NCI-H345 treated with DMSO at 0.1 percent for 48 hours (cell line): ENCODE results near the gene ARID1B.

Source experiments
- DNase-seq: peaks from one replicate; lab custom pipeline; 2025; ENCODE audit not compliant: unreplicated experiment; lab: John Stamatoyannopoulos, UW

ARID1B gene

DNA sequence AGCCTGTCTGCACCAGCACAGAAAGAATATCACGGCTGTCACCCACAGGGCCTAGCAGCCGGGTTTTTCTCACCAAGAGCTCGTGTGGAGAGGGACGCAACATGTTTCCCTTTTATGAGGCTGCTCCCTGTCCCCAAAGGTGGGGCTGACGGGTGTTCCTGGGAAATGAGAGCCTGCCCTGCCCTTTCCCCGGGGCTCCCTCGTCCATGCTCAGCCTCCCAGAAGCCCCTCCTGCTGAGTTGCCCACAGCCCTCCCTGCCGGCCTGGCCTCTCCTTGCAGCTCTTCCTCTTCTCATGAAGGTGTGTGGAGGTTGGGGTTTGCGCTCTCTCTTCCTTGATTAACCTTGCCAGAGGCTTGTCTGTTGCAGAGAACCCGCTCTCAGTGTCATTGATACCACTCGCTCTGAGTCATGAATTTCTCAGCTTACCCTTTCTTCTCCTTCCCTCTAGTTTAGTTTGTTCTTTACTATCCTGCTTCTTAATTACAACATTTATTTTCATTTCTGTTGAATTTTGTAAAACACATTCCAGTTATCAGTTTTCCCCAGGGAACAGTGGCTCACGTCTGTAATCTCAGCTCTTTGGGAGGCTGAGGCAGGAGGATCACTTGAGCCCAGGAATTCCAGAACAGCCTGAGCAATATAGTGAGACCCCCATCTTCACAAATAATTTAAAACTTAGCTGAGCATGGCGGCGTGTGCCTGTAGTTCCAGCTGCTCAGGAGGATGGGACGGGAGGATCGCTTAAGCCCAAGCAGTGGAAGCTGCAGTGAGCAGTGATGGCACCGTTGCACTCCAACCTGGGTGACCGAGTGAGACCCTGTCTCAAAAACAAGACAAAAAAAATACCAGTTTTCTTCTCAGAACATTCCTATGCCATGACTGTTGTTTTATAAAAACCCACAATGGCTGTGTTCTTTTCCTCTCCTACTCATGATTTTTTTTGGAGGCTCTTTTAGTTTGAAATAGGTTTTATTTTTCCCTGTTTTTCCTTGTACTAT lies 442.3 kb downstream of the ARID1B start:
- DNase-seq: no peak

DNA sequence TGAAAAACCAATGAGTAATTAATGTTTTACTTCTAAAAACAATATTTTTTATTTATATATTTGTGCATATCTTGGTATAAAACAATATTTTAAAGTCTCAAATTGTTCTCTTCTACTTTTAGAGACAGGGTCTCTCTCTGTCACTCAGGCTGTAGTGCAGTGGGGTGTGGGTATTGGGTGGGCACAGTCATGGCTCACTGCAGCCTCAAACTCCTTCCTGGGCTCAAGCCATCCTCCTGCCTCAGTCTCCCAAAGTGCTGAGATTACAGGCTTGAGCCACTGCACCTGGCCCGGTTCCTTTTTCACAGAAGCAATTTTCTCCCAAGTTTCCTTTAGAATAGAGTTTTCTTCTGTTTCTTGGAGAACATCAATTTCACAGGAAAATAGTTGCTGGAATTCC lies 443.3 kb downstream of the ARID1B start:
- no peak for DNase-seq

DNA sequence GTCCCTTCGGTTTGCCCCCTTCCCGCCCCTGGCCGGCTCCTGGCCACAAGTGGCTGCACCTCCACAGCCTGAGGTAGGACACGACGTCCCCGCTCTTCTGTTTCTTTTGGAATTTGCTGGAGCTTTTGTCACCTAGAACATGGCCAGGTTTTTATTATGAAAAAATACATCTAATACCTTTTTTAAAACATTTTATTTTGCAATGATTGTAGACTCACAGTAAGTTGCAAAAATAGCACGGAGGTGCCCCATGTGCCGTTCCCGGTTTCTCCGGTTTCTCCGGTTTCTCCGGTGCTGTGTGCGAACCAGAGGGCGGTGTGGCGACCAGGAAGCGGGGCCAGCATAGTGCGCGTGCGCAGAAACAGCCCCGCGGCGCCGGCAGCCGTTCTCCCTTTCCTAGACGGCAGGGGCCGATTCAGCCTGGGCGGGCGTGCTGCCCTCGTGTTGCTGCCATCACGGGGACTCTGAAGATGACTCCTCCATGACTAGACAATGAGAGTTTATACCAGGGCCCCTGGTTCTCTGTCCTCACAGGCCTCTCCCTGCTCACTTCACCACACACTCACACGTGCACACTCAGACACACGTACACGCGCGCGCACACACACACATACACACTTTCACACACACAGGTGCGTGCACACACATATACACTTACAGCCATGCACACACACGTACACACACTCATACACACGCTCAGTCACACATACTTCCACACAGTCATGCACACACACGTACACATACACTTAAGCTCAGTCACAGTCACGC lies 444.1 kb downstream of the ARID1B start:
- peak; percentile 71 for DNase-seq

DNA sequence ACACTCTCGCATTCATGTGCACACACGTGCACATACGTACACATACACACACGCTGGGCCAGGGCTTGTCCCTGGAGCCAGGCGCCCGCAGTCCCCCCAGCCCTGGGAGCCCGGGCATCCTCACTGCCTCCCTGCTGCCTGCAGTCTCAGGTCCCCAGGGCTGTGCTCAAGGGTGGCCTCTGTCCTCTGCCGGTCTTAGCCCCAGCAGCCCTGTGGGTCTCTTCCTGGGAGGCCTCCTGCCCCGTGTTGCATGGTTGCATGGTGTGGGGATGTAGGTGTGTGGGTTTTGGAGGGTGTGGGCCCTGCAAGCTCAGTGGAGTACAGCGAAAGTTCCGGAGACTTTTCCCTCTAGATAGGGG lies 444.6 kb downstream of the ARID1B start:
- no peak for DNase-seq

DNA sequence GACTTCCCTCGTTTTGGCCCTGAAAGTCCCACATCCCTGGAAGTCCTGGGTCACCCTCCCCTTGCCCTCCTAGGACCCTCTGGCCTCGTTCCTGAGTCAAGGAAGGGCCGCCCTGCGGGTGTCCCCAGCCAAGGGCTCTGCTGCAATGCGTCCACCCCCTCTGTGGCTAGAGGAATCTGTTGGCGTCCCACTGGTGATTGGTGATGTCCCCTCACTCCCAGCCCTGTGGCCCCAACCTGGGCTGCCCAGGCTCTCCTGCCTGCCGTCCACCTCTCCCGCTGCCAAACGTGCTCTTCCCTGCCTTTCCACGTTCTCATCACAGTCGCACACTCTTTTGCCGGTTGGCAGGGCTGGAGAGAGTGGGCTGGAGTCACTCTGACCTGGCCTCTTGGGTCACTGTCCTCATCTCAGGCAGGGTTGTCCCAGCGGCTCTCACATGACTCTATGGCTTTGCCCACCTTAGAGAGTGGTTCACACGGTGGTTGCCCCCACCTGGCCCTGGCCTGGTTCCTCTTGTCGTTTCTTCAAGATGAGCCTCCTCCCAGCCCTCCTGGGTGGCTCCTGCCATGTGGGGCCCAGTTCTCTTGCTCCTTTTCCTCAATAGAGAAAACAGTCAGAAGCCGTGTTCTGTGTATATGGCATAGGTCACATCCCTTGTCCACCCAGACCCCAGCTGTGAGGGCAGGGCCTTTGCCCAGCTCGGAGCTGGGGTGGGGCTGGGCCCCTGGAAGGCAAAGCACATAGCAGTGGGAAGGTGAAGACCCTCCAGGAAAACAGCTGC lies 445.2 kb downstream of the ARID1B start:
- DNase-seq: no peak

DNA sequence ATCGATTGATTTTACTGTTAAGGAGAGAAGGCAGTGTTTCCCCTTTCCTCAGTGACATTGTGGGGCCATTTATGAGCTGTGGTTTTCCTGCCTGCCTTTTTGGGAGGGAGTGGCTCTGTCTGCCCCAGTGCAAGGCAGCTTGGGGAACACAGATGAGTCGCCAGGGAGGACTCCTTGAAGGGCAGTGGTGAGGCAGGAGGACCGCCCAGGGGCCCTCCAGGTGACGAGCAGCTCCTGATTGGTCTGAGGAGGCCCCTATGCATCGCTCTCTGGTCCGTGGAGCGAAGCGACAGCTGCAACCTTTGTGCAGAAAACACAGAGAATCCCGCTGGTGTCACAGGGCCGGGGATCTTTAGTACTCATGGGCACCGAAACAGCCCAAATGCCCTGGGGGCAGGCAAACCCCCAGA lies 445.8 kb downstream of the ARID1B start:
- no peak for DNase-seq

DNA sequence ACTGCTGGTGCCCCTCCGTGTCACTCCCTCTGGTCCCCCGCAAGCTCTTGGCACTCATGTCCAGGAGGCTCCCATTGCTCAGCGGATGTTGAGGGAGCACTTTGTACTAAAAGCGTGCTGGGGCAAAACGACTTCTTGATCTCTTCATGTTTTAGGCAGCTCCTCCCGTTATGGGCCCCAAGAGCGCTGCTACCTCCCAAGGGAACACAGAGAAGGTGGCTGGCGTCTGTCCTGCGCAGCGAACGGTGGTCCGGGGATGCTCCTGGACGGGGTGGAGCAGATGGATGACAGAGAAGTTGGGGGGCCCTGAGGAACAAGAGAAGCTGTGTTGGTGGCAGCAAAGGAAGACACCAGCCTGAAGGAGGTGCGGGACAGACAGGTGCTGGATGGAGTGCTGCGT lies 446.3 kb downstream of the ARID1B start:
- DNase-seq: no peak

DNA sequence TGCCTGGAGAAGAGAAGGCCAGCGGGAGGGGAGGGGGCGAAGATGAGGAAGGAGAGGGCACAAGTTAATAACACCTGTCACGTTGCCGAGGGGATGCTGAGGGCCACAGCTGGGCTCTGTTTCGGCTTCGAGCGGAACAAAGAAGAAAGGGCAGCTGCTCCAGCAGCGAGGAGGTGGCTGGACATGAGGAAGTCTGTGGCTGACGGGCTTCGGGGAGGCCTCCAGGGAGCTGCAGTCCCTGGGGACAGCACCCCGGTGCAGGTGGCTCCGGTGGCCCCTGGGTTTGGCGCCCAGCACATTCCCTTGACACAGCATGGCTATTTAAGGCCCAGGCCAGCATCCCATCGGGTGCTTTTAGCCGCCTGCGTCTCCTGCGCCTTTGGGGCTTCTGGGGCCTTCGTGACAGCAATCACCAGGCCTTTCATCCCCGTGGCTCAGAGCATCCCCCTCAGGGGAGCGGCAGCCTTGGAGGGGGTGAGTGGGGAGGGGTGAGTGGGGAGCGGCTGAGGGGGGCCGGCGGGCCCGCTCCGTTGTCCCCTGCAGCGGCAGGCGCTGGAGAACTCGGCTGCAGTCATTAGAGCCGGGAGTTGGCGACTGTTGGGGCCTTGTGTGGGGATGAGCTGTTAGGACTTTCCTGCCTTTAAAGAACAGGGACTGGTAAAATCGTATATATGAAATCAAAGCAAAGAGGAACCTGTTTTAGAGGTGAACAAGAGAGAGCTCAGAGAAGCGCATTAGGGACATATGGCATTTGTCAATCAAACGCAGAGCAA lies 447.2 kb downstream of the ARID1B start:
- DNase-seq: no peak

DNA sequence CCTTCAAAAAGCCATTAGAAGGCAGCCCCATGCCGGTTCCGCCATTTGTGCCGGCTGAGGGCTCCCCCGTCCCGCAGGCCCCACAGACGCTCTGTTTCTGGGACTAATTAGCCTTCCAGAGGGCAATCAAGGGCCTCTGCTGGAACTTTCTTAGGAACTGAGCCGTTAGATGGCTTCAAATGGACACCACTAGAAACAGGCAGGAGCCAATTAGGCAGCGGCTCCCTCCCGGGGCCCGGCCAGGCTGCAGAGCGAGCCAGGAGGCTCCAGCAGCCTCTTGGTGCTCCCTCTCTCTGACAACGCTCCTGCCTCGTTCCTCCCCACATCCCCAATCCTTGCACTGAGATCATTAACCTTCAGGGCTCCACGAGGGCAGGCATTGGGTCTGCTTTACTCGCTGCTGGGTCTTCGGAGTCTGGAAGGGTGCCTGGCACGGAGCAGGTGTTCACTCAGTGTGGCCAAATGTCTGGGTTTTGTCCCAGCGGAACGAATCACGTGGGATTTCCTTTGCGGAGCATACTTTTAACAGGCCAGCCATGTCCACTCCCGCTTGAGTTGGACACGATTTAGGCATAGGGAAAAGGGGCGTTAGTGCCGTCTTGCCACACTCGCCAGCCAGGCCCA lies 447.9 kb downstream of the ARID1B start:
- DNase-seq: no peak

DNA sequence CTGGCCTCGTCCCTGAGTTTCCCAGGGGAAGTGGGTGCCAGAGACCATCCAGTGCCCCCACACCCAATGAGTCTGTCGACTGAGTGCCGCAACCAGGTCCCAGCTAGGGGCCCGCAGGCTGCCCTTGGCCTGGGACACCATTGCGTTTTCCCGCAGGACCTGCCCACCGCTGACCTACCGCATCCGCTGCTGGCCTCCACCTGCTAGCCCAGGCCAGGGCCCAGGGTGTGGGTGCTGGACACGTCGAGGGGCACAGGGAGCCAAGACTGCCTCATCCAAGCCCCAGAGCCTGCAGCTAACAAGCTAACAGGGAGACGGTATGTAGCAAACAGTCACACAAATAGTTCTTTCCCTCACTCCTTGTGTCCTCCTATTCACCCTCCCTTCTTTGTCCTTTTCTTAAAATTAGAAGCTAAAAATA lies 448.4 kb downstream of the ARID1B start:
- no peak for DNase-seq

DNA sequence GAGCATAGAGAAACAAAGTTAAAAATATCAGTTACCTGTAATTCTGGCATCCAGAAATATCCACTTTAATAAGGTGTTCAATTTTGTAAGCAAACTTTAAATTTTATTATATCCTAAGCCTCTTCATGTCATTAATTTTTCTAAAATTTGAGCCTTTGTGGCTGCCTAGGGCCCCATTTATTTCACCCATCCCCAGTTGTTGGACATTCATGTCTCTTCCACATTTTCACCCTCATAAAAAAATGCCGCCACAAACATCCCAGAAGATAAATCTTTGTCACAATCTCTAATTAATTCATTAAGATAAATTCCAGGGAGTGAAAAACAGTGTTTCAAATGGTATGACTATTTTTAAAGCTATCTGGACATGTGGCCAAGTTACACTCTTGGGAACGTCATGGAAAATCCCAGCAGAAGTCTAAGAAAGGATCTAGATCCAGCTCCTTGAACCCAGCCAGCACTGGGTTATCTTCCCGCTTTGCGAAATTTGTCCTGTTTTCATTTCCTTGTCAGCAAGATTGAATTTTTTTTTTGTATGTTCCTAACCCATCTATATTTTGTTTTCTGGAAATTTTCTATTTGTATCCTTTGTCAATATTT lies 448.9 kb downstream of the ARID1B start:
- DNase-seq: no peak

DNA sequence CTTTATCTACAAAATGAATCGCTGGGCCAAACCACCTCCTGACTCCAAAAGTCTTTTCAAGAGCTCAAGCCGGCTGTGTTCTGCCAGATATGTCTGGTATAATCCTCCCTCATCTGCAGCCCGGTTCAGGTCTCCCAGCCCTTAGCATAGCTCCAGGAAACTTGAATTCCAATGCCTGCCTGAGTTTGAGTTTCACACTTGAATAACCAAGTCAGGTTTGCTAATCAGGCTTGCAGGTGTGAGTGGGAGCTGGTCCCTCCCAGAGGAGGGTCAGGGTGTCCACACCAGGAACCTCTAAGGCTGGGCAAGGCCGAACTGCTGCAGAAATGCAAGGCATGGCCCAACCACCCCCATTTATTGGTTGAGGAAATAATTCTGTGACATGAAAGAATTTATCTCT lies 449.6 kb downstream of the ARID1B start:
- no peak for DNase-seq

DNA sequence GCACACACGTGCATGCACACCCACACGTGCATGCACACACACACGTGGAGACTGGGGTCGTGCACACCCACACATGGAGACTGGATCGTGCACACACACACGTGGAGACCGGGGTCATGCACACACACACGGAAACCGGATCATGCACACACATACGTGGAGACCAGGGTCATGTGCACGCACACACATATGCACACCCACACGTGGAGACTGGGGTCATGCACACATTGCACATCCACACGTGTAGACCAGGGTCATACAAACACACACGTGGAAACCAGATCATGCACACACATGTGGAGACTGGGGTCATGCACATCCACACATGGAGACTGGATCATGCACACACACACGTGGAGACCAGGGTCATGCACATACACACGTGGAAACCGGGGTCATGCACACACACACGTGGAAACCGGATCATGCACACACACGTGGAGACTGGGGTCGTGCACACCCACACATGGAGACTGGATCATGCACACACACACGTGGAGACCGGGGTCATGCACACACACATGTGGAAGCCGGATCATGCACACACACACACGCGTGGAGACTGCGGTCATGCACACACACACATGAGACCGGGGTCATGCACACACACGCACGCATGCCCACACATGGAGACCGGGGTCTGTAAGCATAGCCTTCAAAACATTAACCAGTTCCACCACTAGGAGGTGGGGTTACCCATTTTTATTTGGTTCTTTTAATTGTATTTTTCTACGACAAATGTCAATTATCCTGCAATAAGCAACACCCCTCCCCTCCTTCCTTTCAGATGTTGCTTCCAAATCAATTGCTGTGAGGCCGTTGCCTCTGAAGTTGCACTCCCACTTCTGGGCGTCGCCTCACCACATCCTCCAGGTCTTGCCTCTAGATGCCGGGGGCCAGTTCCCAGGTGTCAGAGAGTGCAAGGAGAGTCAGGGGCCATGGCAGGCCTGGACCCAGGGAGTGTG lies 450.3 kb downstream of the ARID1B start:
- no peak for DNase-seq

DNA sequence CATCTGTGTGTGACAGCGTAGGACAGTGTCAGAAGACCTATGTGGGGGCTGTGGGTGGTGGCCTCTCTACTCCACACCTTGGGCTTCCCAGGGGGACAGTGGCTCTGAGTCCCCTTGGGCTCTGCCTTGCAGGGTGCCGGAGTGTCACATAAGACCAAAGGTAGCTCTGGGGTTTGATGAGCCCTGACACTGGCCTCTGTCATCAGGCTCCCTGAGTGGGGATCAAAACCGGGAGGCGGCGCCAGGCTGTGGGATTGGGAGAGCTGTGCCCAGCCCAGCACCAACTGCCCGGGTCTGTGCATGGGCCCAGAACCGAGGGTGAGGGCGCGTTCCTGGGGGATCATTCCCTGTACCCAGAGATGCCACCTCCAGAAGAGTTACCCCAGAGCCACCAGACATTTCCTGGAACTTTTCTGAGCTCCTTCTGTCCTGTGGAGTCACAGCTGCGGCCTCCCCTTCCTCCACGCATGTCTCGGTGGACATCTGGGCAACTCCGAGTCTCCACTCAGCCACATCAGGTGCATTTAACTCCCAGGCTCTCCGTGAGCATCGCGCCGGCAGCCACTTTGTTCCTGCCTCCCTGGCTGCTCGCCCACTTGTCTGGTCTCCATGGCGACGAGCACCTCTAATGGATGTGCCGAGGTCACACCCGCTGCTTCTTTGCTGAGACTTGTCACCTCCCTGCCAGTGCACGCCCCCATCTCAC lies 451.4 kb downstream of the ARID1B start:
- peak; percentile 95 for DNase-seq

DNA sequence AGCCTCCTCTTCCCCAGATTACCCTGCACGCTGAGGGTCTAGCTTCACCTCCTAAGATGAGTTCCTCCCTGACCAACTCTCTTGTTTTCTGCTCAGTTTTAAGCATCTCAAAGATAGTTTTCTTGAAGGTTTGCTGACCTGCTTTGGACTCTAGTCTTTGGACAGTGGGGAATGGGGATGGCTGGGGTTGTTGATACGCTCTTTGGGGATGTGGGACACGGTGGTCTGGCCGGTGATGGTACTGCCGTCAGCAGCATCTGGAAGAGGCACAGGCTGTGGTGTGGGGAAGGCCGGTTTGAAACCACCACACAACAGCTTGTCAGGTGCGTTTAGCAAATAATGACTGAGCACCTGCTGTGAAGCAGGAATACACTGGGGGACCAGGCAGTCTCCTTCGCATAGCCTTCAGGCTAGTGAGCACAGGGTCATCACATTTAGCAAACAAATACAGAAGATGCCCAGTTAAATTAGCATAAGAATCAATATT lies 452.0 kb downstream of the ARID1B start:
- DNase-seq: peak; percentile 93

DNA sequence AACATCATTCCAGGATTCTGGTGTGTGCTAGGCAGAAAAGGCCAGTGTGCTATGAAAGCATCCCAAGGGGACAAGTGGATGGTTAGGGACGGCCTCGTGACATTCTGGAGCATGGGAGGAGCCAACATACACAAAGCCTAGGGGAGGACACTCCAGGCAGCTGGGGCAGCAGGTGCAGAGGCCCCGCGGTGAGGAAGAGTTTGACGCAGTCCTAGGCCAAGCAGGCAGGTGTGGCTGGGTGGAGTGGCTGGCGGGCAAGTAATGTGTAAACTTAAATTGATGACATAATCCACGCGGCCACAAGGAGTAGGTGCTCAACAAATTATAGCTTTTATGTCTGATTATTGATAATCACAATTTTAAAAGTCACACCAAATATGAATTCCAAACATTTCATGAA lies 452.5 kb downstream of the ARID1B start:
- DNase-seq: peak; percentile 99

DNA sequence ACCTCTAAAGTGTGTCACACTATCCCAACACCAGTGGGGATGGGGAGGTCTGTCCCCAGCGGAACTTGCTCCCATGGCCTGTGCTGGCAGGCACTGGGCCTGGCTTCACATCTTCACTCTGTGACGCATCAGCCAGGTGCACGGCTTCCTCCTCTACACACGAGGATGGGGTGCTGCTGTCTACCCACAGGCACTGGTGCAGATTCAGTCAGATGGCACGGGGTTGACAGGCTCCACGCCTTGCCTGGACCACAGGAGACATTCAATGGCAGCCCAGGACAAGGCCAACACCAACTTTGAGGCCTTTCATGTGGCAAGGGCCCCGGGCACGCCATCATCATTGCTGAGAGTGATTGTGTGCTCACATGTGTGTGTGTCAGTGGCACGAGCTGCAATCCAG lies 453.7 kb downstream of the ARID1B start:
- no peak for DNase-seq
